ENCODE data around the gene PPFIA2.

GRCh38 chr12:81712536-81712935 is 46.6 kb downstream of the PPFIA2 start:
- TF ChIP-seq POLR2AphosphoS5 (IDR thresholded peaks at IDR 0.05; ENCODE audit: low read depth, low read length) (no peak), CTCF (IDR thresholded peaks at IDR 0.05) (no peak), TCF7L2 (IDR thresholded peaks at IDR 0.05; ENCODE audit: low read depth, low read length) (no peak), SIN3A (IDR thresholded peaks at IDR 0.05; ENCODE audit: borderline replicate concordance, insufficient read depth, low read depth, low read length) (no peak), REST (IDR thresholded peaks at IDR 0.05; ENCODE audit: insufficient read depth in 1 of 2, low read depth in 2 of 2, low read length in 1 of 2) (no peak)

Data from Panc1 (cell line).